GM18873 (cell line): Measurements from ENCODE around the gene NPFFR1.

Experiments used
- ATAC-seq: cut with Tn5 transposase; IDR thresholded peaks from one replicate; pipeline ENCODE4 v1.9.1; 2021; ENCODE audit warnings: mild to moderate bottlenecking, moderate library complexity, moderate number of reproducible peaks; ENCODE audit not compliant: unreplicated experiment, low FRiP score

NPFFR1 gene

GRCh38 chr10:70293169-70293843 is 9.5 kb upstream of the NPFFR1 start:
- ATAC-seq: peak; percentile 63

- no peak for ATAC-seq
Observed at GRCh38 chr10:70292004-70292403, 8.2 kb upstream of the NPFFR1 start.

- no peak for ATAC-seq
Observed at GRCh38 chr10:70289739-70290138, 5.9 kb upstream of the NPFFR1 start.

- no peak for ATAC-seq
Observed at GRCh38 chr10:70286616-70287015, 2.8 kb upstream of the NPFFR1 start.

GRCh38 chr10:70285476-70285831 is 1.6 kb upstream of the NPFFR1 start:
- ATAC-seq: no peak

GRCh38 chr10:70284542-70285475 is 1.0 kb upstream of the NPFFR1 start:
- no peak for ATAC-seq

GRCh38 chr10:70283071-70283444 is 746 bp downstream of the NPFFR1 start:
- no peak for ATAC-seq

GRCh38 chr10:70281609-70282008 is 2.2 kb downstream of the NPFFR1 start:
- no peak for ATAC-seq

- no peak for ATAC-seq
Observed at GRCh38 chr10:70280099-70280498, 3.7 kb downstream of the NPFFR1 start.

- ATAC-seq: no peak
Observed at GRCh38 chr10:70277396-70278030, 6.3 kb downstream of the NPFFR1 start.

GRCh38 chr10:70274643-70275042 is 9.2 kb downstream of the NPFFR1 start:
- no peak for ATAC-seq

GRCh38 chr10:70272925-70273316 is 10.9 kb downstream of the NPFFR1 start:
- ATAC-seq: no peak

- ATAC-seq: no peak
Observed at GRCh38 chr10:70271996-70272924, 11.5 kb downstream of the NPFFR1 start.

GRCh38 chr10:70270952-70271351 is 12.9 kb downstream of the NPFFR1 start:
- no peak for ATAC-seq

GRCh38 chr10:70269741-70270140 is 14.1 kb downstream of the NPFFR1 start:
- no peak for ATAC-seq

GRCh38 chr10:70268376-70268775 is 15.4 kb downstream of the NPFFR1 start:
- no peak for ATAC-seq

- no peak for ATAC-seq
Observed at GRCh38 chr10:70267161-70267933, 16.5 kb downstream of the NPFFR1 start.

- ATAC-seq: no peak
Observed at GRCh38 chr10:70266701-70267100, 17.1 kb downstream of the NPFFR1 start.

GRCh38 chr10:70266056-70266455 is 17.7 kb downstream of the NPFFR1 start:
- no peak for ATAC-seq
